Astrocyte (in vitro differentiated cells and primary cell): Measurements from ENCODE around the gene TRUB2. TPM values are rescaled to one million over a fixed set of nuclear protein-coding genes. Genes with fewer than 3 reads are reported as not detected.

Source experiments
- DNase-seq: peaks from one replicate; pipeline ENCODE4 v3.0.0-alpha.2; 2010; ENCODE audit warnings: low read depth
- FAIRE-seq: peaks from 2 replicates; lab custom pipeline; 2011; peaks lifted over from hg19 to GRCh38; lab: Jason Lieb, UNC
- H2AFZ ChIP-seq: 2 replicates; pipeline ENCODE4 v1.6.0; 2012; ENCODE audit warnings: low read depth, low read length, inconsistent platforms
- H3K27ac ChIP-seq: 2 replicates; pipeline ENCODE4 v1.5.1; 2011; ENCODE audit warnings: low read depth, low read length, inconsistent platforms
- H3K27me3 ChIP-seq: 2 replicates; pipeline ENCODE4 v1.6.0; 2011; ENCODE audit warnings: low read length, inconsistent platforms; ENCODE audit not compliant: insufficient read depth
- H3K36me3 ChIP-seq: 2 replicates; pipeline ENCODE4 v1.5.1; 2011; ENCODE audit warnings: low read length, inconsistent platforms; ENCODE audit not compliant: insufficient read depth
- H3K4me1 ChIP-seq: 2 replicates; pipeline ENCODE4 v1.5.1; 2011; ENCODE audit warnings: low read length, inconsistent platforms; ENCODE audit not compliant: insufficient read depth
- H3K4me2 ChIP-seq: 2 replicates; pipeline ENCODE4 v1.6.0; 2012; ENCODE audit warnings: low read length, inconsistent platforms
- H3K4me3 ChIP-seq: 2 replicates; pipeline ENCODE4 v1.5.1; 2011; ENCODE audit warnings: low read depth, mild to moderate bottlenecking, low read length, inconsistent platforms; ENCODE audit not compliant: insufficient read depth
- H3K79me2 ChIP-seq: 2 replicates; pipeline ENCODE4 v1.6.0; 2012; ENCODE audit warnings: mild to moderate bottlenecking, low read length, inconsistent platforms; ENCODE audit not compliant: insufficient read depth
- H3K9ac ChIP-seq: 2 replicates; pipeline ENCODE4 v1.6.0; 2012; ENCODE audit warnings: mild to moderate bottlenecking, low read length, inconsistent platforms
- H3K9me3 ChIP-seq: 2 replicates; pipeline ENCODE4 v1.5.1; 2012; ENCODE audit warnings: low read depth, mild to moderate bottlenecking, low read length, inconsistent platforms; ENCODE audit not compliant: insufficient read depth
- H4K20me1 ChIP-seq: 2 replicates; pipeline ENCODE4 v1.6.0; 2012; ENCODE audit warnings: low read length, inconsistent platforms; ENCODE audit not compliant: insufficient read depth
- H3K27ac Mint-ChIP-seq: one replicate; pipeline ENCODE4 v1.8.0; 2021; ENCODE audit warnings: mild to moderate bottlenecking, mixed read lengths; ENCODE audit not compliant: unreplicated experiment
- H3K27me3 Mint-ChIP-seq: one replicate; pipeline ENCODE4 v1.8.0; 2021; ENCODE audit warnings: low read depth, mixed read lengths; ENCODE audit not compliant: unreplicated experiment
- H3K36me3 Mint-ChIP-seq: one replicate; pipeline ENCODE4 v1.8.0; 2021; ENCODE audit warnings: low read depth, mixed read lengths; ENCODE audit not compliant: unreplicated experiment
- H3K4me1 Mint-ChIP-seq: one replicate; pipeline ENCODE4 v1.8.0; 2021; ENCODE audit warnings: low read depth, mixed read lengths; ENCODE audit not compliant: unreplicated experiment
- H3K4me3 Mint-ChIP-seq: one replicate; pipeline ENCODE4 v1.8.0; 2021; ENCODE audit warnings: mild to moderate bottlenecking, moderate library complexity, mixed read lengths; ENCODE audit not compliant: unreplicated experiment
- H3K9me3 Mint-ChIP-seq: one replicate; pipeline ENCODE4 v1.8.0; 2021; ENCODE audit warnings: mild to moderate bottlenecking, mixed read lengths; ENCODE audit not compliant: unreplicated experiment
- CTCF ChIP-seq: IDR thresholded peaks from 2 replicates; pipeline ENCODE4 v1.5.1; 2011; ENCODE audit warnings: low read depth, mild to moderate bottlenecking, inconsistent platforms, low read length, moderate library complexity; ENCODE audit not compliant: insufficient read depth
- EZH2 ChIP-seq: IDR thresholded peaks from 2 replicates; pipeline ENCODE4 v1.6.1; 2012; ENCODE audit warnings: mild to moderate bottlenecking, low read length, inconsistent platforms; ENCODE audit not compliant: insufficient read depth
- total RNA-seq: library from RNA; stranded (reverse); gene quantifications from 2 replicates; pipeline ENCODE4 v1.2.1, GENCODE V29; 2021

TRUB2 gene
- total RNA-seq, 1 donor from 2014 or later: 26.6 TPM

DNA sequence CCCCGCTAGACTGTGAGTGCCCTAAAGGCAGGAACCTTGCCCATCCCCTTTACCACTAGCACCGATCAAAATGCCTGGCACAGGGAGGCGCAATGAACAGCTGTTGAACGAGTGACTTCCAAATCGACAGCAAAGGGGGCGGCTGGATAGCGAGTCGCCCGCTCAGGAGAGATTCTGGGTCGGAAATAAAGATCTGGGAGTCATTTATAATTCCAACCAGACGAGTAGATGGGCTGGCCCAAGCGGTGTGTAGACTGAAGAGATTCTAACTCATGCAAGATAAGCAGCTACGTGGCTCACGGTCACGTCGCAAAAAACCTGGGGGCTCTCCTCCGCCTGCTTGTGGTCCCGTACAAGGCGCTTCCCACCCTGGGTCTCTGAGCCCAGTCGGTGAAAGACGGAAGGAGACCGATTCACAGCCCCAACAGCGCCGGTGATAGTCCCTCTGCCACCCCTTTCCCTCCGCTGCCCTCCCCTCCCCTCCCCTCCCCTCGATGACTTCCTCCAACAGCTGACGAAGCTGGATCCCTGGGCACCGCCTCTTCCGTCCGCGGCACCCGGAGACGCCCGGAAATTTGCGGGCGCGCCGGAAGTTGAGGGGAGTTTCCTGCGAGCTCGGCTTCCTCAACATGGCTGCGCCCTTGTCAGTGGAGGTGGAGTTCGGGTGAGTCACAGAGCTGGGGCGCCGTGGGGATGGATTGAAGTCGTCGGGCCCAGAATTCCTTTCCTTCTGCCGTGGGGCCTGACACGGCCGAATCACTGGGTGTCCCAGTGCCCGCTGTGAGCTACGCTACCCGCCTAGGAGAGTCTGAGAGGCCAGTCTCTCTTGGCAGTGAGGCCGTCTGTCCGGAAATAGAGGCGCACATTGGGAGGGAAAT, 48.7 kb upstream of the TRUB2 start, which contains the start of gene URM1:
TSS of gene URM1 (plus strand) at position 623 of the 878 bp plus-strand sequence. CDS start at position 630, 7 bp downstream.
- Mint-ChIP-seq H3K4me3 (peak within 1 kb of the TSS; percentile 94), H3K36me3 (peaks cover 2% of the 10 kb centered on the region), H3K9me3 (no peaks in the 10 kb centered on the region), H3K4me1 (peaks cover 29% of the 10 kb centered on the region), H3K27me3 (no peaks in the 10 kb centered on the region), H3K27ac (peak within 1 kb of the TSS; percentile 100)
- Histone ChIP-seq H3K79me2 (peaks cover 47% of the 10 kb centered on the region), H4K20me1 (peaks cover 22% of the 10 kb centered on the region), H3K9me3 (no peaks in the 10 kb centered on the region), H3K27me3 (no peaks in the 10 kb centered on the region), H3K36me3 (no peaks in the 10 kb centered on the region), H2AFZ (peak within 1 kb of the TSS; percentile 89), H3K9ac (peak within 1 kb of the TSS; percentile 98), H3K4me1 (peaks cover 12% of the 10 kb centered on the region), H3K27ac (peak within 1 kb of the TSS; percentile 93), H3K4me2 (peak within 1 kb of the TSS; percentile 87), H3K4me3 (peak within 1 kb of the TSS; percentile 98)
- FAIRE-seq: no peak
- no peak for TF ChIP-seq CTCF
- no peak for TF ChIP-seq EZH2
- DNase-seq: peak; percentile 96

GRCh38 chr9:128370367-128370751, 48.1 kb upstream of the TRUB2 start:
- Histone ChIP-seq H3K4me2 (peak overlapping the region; percentile 87), H3K9ac (peak overlapping the region; percentile 98), H2AFZ (peak overlapping the region; percentile 89), H3K79me2 (peaks cover 43% of the 10 kb centered on the region), H3K4me3 (peak overlapping the region; percentile 94), H3K4me1 (peaks cover 12% of the 10 kb centered on the region), H3K36me3 (no peaks in the 10 kb centered on the region), H3K27ac (peak overlapping the region; percentile 93), H4K20me1 (peaks cover 17% of the 10 kb centered on the region), H3K27me3 (no peaks in the 10 kb centered on the region), H3K9me3 (no peaks in the 10 kb centered on the region)
- Mint-ChIP-seq H3K4me3 (peak overlapping the region; percentile 94), H3K9me3 (no peaks in the 10 kb centered on the region), H3K36me3 (peaks cover 2% of the 10 kb centered on the region), H3K27me3 (no peaks in the 10 kb centered on the region), H3K27ac (peak overlapping the region; percentile 100), H3K4me1 (peaks cover 27% of the 10 kb centered on the region)
- FAIRE-seq: no peak
- DNase-seq: no peak
- TF ChIP-seq EZH2: no peak
- no peak for TF ChIP-seq CTCF
